HG02938 (cell line): ENCODE results near the gene CAMK1D.
A peak's percentile ranks its signal among the peaks of the same experiment; 100 is the strongest.
"Not testable (repeated sequence)": the region's sequence is repeated elsewhere in the genome, so short reads cannot be mapped to it uniquely, and the experiment has no call there.

Experiments
- ATAC-seq: cut with Tn5 transposase; IDR thresholded peaks from one replicate; pipeline ENCODE4 v1.9.1; 2021; ENCODE audit warnings: mild to moderate bottlenecking, moderate library complexity; ENCODE audit not compliant: unreplicated experiment

CAMK1D gene

GRCh38 chr10:12348870-12349628 is at the start of gene CAMK1D:
Gene CAMK1D, plus strand, starts transcription at chr10:12349547.
- ATAC-seq: peak; percentile 30

DNA sequence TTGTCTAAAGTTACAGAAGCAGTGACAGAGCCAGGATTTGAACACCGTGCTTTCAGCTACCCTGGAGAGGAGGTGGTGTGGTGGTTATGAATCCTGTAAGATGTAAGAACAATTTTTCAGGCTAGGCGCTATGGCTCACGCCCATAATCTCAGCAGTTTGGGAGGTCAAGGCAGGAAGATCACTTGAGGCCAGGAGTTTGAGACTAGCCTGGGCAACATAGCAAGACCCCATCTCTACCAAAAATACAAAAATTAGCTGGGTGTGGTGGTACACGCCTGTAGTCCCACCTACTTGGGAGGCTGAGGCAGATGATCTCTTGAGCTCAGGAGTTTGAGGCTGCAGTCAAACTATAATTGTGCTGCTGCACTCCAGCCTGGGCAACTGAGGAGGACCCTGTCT is 48.3 kb upstream of the CAMK1D start:
- not testable (repeated sequence) for ATAC-seq

DNA sequence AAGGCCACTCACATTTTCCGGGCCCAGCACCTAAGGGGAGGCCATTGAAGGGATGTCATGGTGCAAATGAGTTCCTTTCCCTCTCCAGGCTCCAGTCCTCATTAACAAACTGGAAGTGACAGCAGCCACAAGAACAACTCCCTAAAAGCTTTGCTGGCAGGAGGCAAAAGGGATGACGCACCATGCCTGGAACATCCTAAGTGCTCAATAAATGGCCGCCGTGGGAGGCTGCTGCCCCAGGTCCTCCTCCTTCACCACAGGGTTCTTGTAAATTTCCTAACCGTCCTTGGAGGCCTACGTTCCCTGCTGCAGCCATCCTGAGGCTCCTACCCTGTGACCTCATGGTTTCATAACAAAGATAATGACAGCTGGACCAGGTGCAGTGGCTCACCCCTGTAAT is 41.3 kb upstream of the CAMK1D start:
- ATAC-seq: no peak

- no peak for ATAC-seq
These were observed 40.5 kb upstream of the CAMK1D start for GRCh38 chr10:12308736-12309375.

DNA sequence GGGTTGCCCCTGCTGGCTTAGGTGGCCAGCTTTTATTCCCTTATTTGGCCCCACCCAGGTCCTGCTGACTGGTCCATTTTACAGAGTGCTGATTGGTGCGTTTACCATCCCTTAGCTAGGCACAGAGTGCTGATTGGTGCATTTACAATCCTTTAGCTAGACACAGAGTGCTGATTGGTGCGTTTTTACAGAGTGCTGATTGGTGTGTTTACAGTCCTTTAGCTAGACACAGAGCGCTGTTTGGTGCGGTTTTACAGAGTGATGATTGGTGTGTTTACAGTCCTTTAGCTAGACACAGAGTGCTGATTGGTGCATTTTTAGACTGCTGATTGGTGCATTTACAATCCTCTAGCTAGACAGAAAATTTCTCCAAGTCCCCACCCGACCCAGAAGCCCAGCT is 39.6 kb upstream of the CAMK1D start:
- not testable (repeated sequence) for ATAC-seq

DNA sequence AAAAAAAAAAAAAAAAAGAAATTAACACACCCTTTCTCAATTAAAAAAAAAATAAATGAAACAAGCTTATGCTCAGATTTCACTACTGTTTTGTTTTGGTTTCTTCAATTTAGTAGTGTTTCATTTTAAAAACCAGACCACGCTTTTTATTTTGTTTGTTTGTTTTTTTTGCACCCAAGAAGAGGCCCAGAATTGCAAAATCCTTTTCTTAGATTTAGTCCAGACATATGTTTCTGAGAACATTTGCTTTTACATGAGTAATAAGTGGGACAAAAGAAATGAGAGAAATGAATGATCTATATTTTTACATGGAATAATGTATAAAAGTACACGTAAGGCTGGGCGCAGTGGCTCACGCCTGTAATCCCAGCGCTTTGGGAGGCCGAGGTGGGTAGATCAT is 34.5 kb upstream of the CAMK1D start:
- no peak for ATAC-seq

GRCh38 chr10:12319076-12319475 is 30.3 kb upstream of the CAMK1D start:
- no peak for ATAC-seq

DNA sequence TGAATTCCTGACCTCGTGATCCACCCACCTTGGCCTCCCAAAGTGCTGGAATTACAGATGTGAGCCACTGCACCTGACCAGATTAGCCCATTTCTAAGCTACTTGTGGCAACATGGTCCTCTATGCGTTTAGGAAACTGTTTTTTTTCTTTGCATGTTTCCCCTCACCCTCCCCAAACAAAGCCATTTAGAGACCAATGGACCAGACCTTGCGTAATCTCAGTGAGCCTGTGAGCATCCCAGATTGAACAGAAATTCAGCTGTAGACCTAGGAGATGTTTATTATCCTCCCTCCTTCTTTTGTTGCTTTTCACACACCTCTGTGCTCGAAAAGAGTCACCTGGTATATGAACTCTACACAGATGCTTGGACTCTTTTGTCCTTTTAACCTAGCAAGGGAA is 28.5 kb upstream of the CAMK1D start:
- no peak for ATAC-seq

DNA sequence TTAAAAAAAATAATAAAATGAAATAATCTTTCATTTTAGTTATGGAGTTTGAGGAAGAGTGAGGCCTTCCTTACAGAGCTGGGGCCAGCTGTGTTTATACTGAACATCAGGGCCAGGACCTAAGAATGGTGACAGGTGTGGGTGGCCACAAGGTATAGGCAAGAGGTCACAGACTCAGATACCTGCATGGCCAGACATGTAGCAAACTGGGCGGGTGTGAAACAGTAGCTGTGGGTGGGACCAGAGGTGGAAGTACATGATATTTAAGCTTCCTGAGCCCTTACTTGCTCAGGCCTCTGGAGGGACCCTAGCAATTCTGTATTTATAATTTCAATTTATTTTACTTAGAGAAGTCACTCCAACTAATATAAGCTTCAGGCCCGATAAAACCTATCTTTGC is 27.7 kb upstream of the CAMK1D start:
- ATAC-seq: no peak

GRCh38 chr10:12322583-12323131 is 26.7 kb upstream of the CAMK1D start:
- ATAC-seq: no peak

DNA sequence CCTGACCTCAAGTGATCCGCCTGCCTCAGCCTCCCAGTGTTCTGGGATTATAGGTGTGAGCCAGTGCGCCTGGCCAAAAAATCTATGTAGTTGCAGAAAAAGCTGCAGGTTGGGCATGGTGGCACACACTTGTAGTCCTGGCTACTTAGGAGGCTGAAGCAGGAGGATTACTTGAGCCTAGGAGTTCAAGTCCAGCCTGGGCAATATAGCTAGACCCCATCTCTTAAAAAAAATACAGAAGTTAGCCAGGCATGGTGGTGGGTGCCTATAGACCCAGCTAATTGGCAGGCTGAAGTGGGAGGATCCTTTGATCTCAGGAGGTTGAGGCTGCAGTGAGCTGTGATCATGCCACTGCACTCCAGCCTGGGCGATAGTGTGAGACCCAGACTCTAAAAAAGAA is 24.8 kb upstream of the CAMK1D start:
- no peak for ATAC-seq

GRCh38 chr10:12327074-12327473 is 22.3 kb upstream of the CAMK1D start:
- no peak for ATAC-seq

GRCh38 chr10:12327476-12327875 is 21.9 kb upstream of the CAMK1D start:
- no peak for ATAC-seq

DNA sequence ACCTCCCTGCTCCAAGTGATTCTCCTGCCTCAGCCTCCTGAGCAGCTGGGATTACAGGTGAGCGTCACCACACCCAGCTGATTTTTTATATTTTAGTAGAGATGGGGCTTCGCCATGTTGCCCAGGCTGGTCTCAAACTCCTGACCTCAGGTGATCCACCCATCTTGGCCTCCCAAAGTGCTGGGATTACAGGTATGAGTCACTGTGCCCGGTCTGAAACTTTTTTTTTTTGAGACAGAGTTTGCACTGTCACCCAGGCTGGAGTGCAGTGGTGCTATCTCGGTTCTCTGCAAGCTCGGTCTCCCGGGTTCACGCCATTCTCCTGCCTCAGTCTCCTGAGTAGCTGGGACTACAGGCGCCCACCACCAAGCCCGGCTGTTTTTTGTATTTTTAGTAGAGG is 21.0 kb upstream of the CAMK1D start:
- not testable (repeated sequence) for ATAC-seq

- ATAC-seq: no peak
These were observed 16.6 kb upstream of the CAMK1D start for GRCh38 chr10:12332572-12333379.

GRCh38 chr10:12333380-12334185 is 15.8 kb upstream of the CAMK1D start:
- ATAC-seq: peak; percentile 75

DNA sequence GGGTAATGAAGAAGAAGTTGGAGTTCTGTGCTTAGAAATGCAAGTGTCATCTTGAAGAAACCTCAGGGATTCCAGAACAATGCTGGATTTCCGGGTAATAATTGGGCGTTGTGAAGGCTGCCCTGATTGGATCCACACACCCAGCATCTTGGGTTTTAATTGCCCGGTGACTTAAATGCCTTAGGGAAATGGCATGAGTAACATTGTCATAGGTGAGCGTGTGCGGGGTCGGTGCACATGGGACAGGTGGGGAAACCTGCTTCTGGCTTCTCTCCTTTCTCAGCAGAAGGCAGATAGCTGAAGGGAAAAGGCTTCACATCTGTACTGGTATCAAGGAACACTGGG is 15.2 kb upstream of the CAMK1D start:
- ATAC-seq: no peak

- not testable (repeated sequence) for ATAC-seq
These were observed 14.2 kb upstream of the CAMK1D start for GRCh38 chr10:12335169-12335568.

- no peak for ATAC-seq
These were observed 11.6 kb upstream of the CAMK1D start for GRCh38 chr10:12337453-12338372.

- no peak for ATAC-seq
These were observed 10.4 kb upstream of the CAMK1D start for GRCh38 chr10:12338981-12339380.
